Activated CD4-positive, alpha-beta T cell treated with anti-CD3 and anti-CD28 coated beads, Interleukin-2, amount 50 U/mL, for 24 hours (primary cell): ENCODE results near the gene NAMPT.
"Not testable (repeated sequence)": the region's sequence is repeated elsewhere in the genome, so short reads cannot be mapped to it uniquely, and the experiment has no call there.

Experiments used
- DNase-seq, 2 donors: peaks; one replicate each; pipeline ENCODE4 v3.0.0-alpha.2; 2020; ENCODE audit warnings: low read depth in 1 of 2, low spot score in 1 of 2

Gene NAMPT

GRCh38 chr7:106305732-106306131, 20.9 kb upstream of the NAMPT start:
- DNase-seq = no peak

GRCh38 chr7:106304568-106304967, 19.8 kb upstream of the NAMPT start:
- DNase-seq = no peak

- DNase-seq = not testable (repeated sequence)
Measured at GRCh38 chr7:106298631-106299030, 13.8 kb upstream of the NAMPT start.

GRCh38 chr7:106298155-106298554, 13.4 kb upstream of the NAMPT start:
- not testable (repeated sequence) for DNase-seq

GRCh38 chr7:106294334-106294733, 9.6 kb upstream of the NAMPT start:
- no peak for DNase-seq

GRCh38 chr7:106291247-106291646, 6.5 kb upstream of the NAMPT start:
- DNase-seq = no peak

GRCh38 chr7:106290319-106290718, 5.5 kb upstream of the NAMPT start:
- no peak for DNase-seq

GRCh38 chr7:106289848-106290247, 5.1 kb upstream of the NAMPT start:
- no peak for DNase-seq

GRCh38 chr7:106288263-106288662, 3.5 kb upstream of the NAMPT start:
- DNase-seq = no peak

- no peak for DNase-seq
Measured at GRCh38 chr7:106287786-106288185, 3.0 kb upstream of the NAMPT start.

GRCh38 chr7:106285855-106286492, 1.2 kb upstream of the NAMPT start:
- DNase-seq = peak in 1 of 2 donors; percentile 67

GRCh38 chr7:106285051-106285854, 470 bp upstream of the NAMPT start:
- peak; percentile 98 to 99 for DNase-seq

GRCh38 chr7:106283831-106284713, 711 bp downstream of the NAMPT start:
- peak; percentile 42 to 47 for DNase-seq

- no peak for DNase-seq
Measured at GRCh38 chr7:106283501-106283830, 1.3 kb downstream of the NAMPT start.

GRCh38 chr7:106282852-106283251, 1.9 kb downstream of the NAMPT start:
- DNase-seq = no peak

GRCh38 chr7:106282390-106282789, 2.4 kb downstream of the NAMPT start:
- no peak for DNase-seq

GRCh38 chr7:106281585-106282318, 3.0 kb downstream of the NAMPT start:
- no peak for DNase-seq

GRCh38 chr7:106281127-106281526, 3.7 kb downstream of the NAMPT start:
- no peak for DNase-seq

- DNase-seq = no peak
Measured at GRCh38 chr7:106279425-106280197, 5.2 kb downstream of the NAMPT start.

- no peak for DNase-seq
Measured at GRCh38 chr7:106278695-106279094, 6.1 kb downstream of the NAMPT start.
